HepG2 (cell line): ENCODE measurements around the gene ANKZF1. TPM values are rescaled to one million over a fixed set of nuclear protein-coding genes. Genes with fewer than 3 reads are reported as not detected.
A peak's percentile ranks its signal among the peaks of the same experiment; 100 is the strongest.

ENCODE experiments used
- ATAC-seq: fragments of 200-7000 bp; cut with Tn5 transposase; 3 replicates; pipeline ENCODE4 v1.9.1; 2020; ENCODE audit warnings: mild to moderate bottlenecking, moderate library complexity
- BruUV-seq: library from RNA; stranded (reverse); fragments of 400-500 nt; replicated peaks from 2 replicates; lab custom pipeline; 2021; lab: Mats Ljungman, UMichigan
- CTCF ChIA-PET: fragments of 300-600 bp; formaldehyde crosslinking; extraction: SDS; loops from one replicate; lab custom pipeline; 2021; ENCODE audit warnings: low total read pairs, inconsistent platforms, low intra/inter-chr PET ratio; lab: Yijun Ruan, JAX
- POLR2A ChIA-PET: fragments of 350-600 bp; sonication (Branson Sonifier 250); formaldehyde crosslinking; loops from one replicate; lab custom pipeline; 2020; ENCODE audit warnings: antibody characterized with exemption, inconsistent platforms; lab: Yijun Ruan, JAX
- DNase-seq: peaks from one replicate; pipeline ENCODE4 v3.0.0-alpha.2; 2015; ENCODE audit warnings: low spot score
- FAIRE-seq: peaks from 3 replicates; lab custom pipeline; 2011; peaks lifted over from hg19 to GRCh38; lab: Jason Lieb, UNC
- H2AFZ ChIP-seq: one replicate; pipeline ENCODE4 v1.6.1; 2011; ENCODE audit warnings: low read length, inconsistent platforms
- H3K27ac ChIP-seq: fragments of 300-600 bp; 3 replicates; pipeline ENCODE4 v1.8.0; 2011; ENCODE audit warnings: mixed run types, mild to moderate bottlenecking, mixed read lengths, low read length, inconsistent platforms; ENCODE audit not compliant: insufficient read depth; ENCODE audit errors: extremely low read length
- H3K27me3 ChIP-seq, 2 experiments: fragments of 200-600 bp in 1 of 2; 2 replicates in 1 of 2; 3 replicates in 1 of 2; pipeline versions ENCODE4 v1.6.0 to v1.8.0; 2011; ENCODE audit warnings: low read length in 2 of 2, mild to moderate bottlenecking in 2 of 2, moderate library complexity in 2 of 2, inconsistent platforms in 1 of 2; ENCODE audit not compliant: insufficient read depth in 2 of 2, control insufficient read depth in 1 of 2
- H3K36me3 ChIP-seq, 2 experiments: fragments of 200-600 bp in 1 of 2; replicated peaks in 1 of 2; 2 replicates in 1 of 2; 3 replicates in 1 of 2; pipeline versions ENCODE4 v1.5.1 to v1.8.0; 2011; ENCODE audit warnings: low read length in 2 of 2, inconsistent platforms in 1 of 2; ENCODE audit not compliant: insufficient read depth in 2 of 2, control insufficient read depth in 1 of 2
- H3K4me1 ChIP-seq: 2 replicates; pipeline ENCODE4 v1.5.1; 2012; ENCODE audit warnings: low read length, inconsistent platforms; ENCODE audit not compliant: insufficient read depth
- H3K4me2 ChIP-seq: 2 replicates; pipeline ENCODE4 v1.6.0; 2011; ENCODE audit warnings: low read depth, low read length, inconsistent platforms
- H3K4me3 ChIP-seq, 3 experiments: fragments of 200-600 bp in 1 of 3; sonication (generic), shearing (Covaris generic) in 1 of 3; replicated peaks in 1 of 3; 2 replicates each; pipeline ENCODE4 v1.5.1; 2011 to 2016; ENCODE audit warnings: low read length in 3 of 3, inconsistent platforms in 2 of 3, low read depth in 2 of 3, mild to moderate bottlenecking in 2 of 3, control low read depth in 1 of 3, mixed read lengths in 1 of 3; ENCODE audit not compliant: insufficient read depth in 1 of 3
- H3K79me2 ChIP-seq: one replicate; pipeline ENCODE4 v1.6.1; 2011; ENCODE audit warnings: low read length, inconsistent platforms; ENCODE audit not compliant: insufficient read depth
- H3K9ac ChIP-seq: 2 replicates; pipeline ENCODE4 v1.6.0; 2011; ENCODE audit warnings: mild to moderate bottlenecking, low read depth, low read length, inconsistent platforms; ENCODE audit not compliant: insufficient read depth
- H3K9me3 ChIP-seq: 2 replicates; pipeline ENCODE4 v1.5.1; 2012; ENCODE audit warnings: mild to moderate bottlenecking, low read length
- H4K20me1 ChIP-seq: 2 replicates; pipeline ENCODE4 v1.6.0; 2011; ENCODE audit warnings: inconsistent platforms, mild to moderate bottlenecking, low read length, moderate library complexity; ENCODE audit not compliant: insufficient read depth
- AGO2 ChIP-seq: fragments of 200-400 bp; formaldehyde crosslinking; optimal IDR thresholded peaks from 2 replicates; pipeline ENCODE3; 2017; ENCODE audit warnings: mild to moderate bottlenecking, low read depth, low read length, moderate library complexity
- GFI1 ChIP-seq: sonication (generic); formaldehyde crosslinking; IDR thresholded peaks from 2 replicates; pipeline ENCODE4 v1.5.0; 2020; ENCODE audit warnings: missing genetic modification reagents, mild to moderate bottlenecking, borderline replicate concordance
- HMGXB3 ChIP-seq: sonication (generic); formaldehyde crosslinking; IDR thresholded peaks from 2 replicates; pipeline ENCODE4 v1.4.0; 2020; ENCODE audit warnings: missing genetic modification reagents, borderline replicate concordance
- RBM22 ChIP-seq: fragments of 200-400 bp; formaldehyde crosslinking; optimal IDR thresholded peaks from 2 replicates; pipeline ENCODE3; 2017; ENCODE audit warnings: mild to moderate bottlenecking, low read length, moderate library complexity
- SETDB1 ChIP-seq: sonication (generic); formaldehyde crosslinking; IDR thresholded peaks from 2 replicates; pipeline ENCODE4 v1.5.1; 2020; ENCODE audit warnings: missing genetic modification reagents, mild to moderate bottlenecking, borderline replicate concordance
- TOPORS ChIP-seq: sonication (generic); formaldehyde crosslinking; IDR thresholded peaks from 2 replicates; pipeline ENCODE4 v1.8.0; 2023; ENCODE audit warnings: mild to moderate bottlenecking, missing genetic modification reagents
- ZBTB38 ChIP-seq: sonication (generic); formaldehyde crosslinking; IDR thresholded peaks from 2 replicates; pipeline ENCODE4 v1.5.1; 2020; ENCODE audit warnings: mild to moderate bottlenecking, missing genetic modification reagents
- ZBTB4 ChIP-seq: sonication (generic); formaldehyde crosslinking; IDR thresholded peaks from 2 replicates; pipeline ENCODE4 v1.4.0; 2020; ENCODE audit warnings: missing genetic modification reagents, mild to moderate bottlenecking, borderline replicate concordance
- ZFP91 ChIP-seq: sonication (generic); formaldehyde crosslinking; IDR thresholded peaks from 2 replicates; pipeline ENCODE4 v1.9.0; 2022; ENCODE audit warnings: missing genetic modification reagents, mild to moderate bottlenecking, borderline replicate concordance
- ZNF329 ChIP-seq: sonication (generic); formaldehyde crosslinking; IDR thresholded peaks from 2 replicates; pipeline ENCODE4 v1.9.0; 2021; ENCODE audit warnings: low read depth, mild to moderate bottlenecking, missing genetic modification reagents
- ZNF549 ChIP-seq: sonication (generic); formaldehyde crosslinking; IDR thresholded peaks from 2 replicates; pipeline ENCODE4 v1.5.0; 2020; ENCODE audit warnings: missing genetic modification reagents
- WGBS: methylation state at CpG from one replicate; pipeline ENCODE4 v1.1.6; 2017; ENCODE audit warnings: low lambda C conversion rate; 5-methylcytosine and 5-hydroxymethylcytosine counted together
- in situ Hi-C: cut with HindIII; loops from 2 replicates; pipeline ENCODE4 v1.10.0; 2017; ENCODE audit warnings: low pct_unique_long_range_greater_than_20kb; ENCODE audit not compliant: extremely low pct_ligation_motif_present
- intact Hi-C: fragments of 100-400 bp; cut with micrococcal nuclease; formaldehyde crosslinking; loops from one replicate; pipeline ENCODE4 v1.10.0; 2022; ENCODE audit not compliant: unreplicated experiment
- polyA plus RNA-seq, 8 experiments: library from polyadenylated mRNA; depleted of rRNA in 3 of 8; stranded (reverse) in 7 of 8; unstranded in 1 of 8; fragments of >200 nt; fragmentation: Illumina TruSeq in 4 of 8; extraction: Trizol in 4 of 8; gene quantifications; 2 replicates each; pipeline versions ENCODE4 v1.2.1 to v1.2.3, GENCODE V29; 2011 to 2016; ENCODE audit warnings: low read depth in 4 of 8, missing spikeins in 1 of 8, mixed read lengths in 1 of 8; ENCODE audit not compliant: insufficient read depth in 1 of 8
- total RNA-seq, 5 experiments: library from RNA; depleted of rRNA; stranded (reverse); fragments of >200 nt; fragmentation: Illumina TruSeq; extraction: Trizol; gene quantifications; 2 replicates each; pipeline ENCODE4 v1.2.3, GENCODE V29; 2016; ENCODE audit warnings: low read depth in 1 of 5

Gene ANKZF1
- total and polyA plus RNA-seq, 2 of the 13 experiments (the other 11 are each of a cell fraction or from before 2014, with no cell fraction given), result 25.3 to 128 TPM

- in situ Hi-C loops (no loop called here), intact Hi-C loops (loop anchor here (1.0 kb wide), 1 partner anchor 40 kb away; no protein-coding TSS in a partner anchor)
- Histone ChIP-seq H3K36me3 (peaks cover 34 to 58% of the 10 kb centered on the region in 2 experiments), H4K20me1 (no peaks in the 10 kb centered on the region), H3K4me3 (no peak overlapping the region), H3K27me3 (no peaks in the 10 kb centered on the region; a peak in 1 of 5 replicates), H3K4me2 (no peak overlapping the region), H3K4me1 (peaks cover 69% of the 10 kb centered on the region), H3K79me2 (peaks cover 6% of the 10 kb centered on the region), H3K9me3 (no peaks in the 10 kb centered on the region), H3K27ac (peak overlapping the region; percentile 38), H2AFZ (no peak overlapping the region), H3K9ac (no peak overlapping the region)
- ATAC-seq (no peak), FAIRE-seq (no peak), DNase-seq (no peak)
- ChIA-PET POLR2A (interaction anchor here (1.0 to 3.4 kb wide), 7 partner anchors 10 to 51 kb away, joined by 4 to 20 read pairs (median 7); partner anchors contain the start of genes ANKZF1, ATG9A, CNPPD1 and NHEJ1), CTCF (interaction anchor here (1.3 to 2.5 kb wide), 3 partner anchors 39 to 51 kb away, joined by 3 to 28 read pairs (median 17); partner anchors contain the start of gene NHEJ1)
- TF ChIP-seq ZNF329 (CRISPR knock-in tag), result 0 out of 2 replicates have a peak, but pooled peaks have one; percentile 14
- TF ChIP-seq ZBTB38 (CRISPR knock-in tag), result peak; percentile 33; the same call in 1 of the 2 replicates
- 0 out of 2 replicates have a peak, but pooled peaks have one; percentile 21 for TF ChIP-seq GFI1 (CRISPR knock-in tag)
- no peak for TF ChIP-seq SETDB1 (CRISPR knock-in tag)
- TF ChIP-seq ZFP91 (CRISPR knock-in tag), result peak; percentile 29; the same call in 1 of the 2 replicates
- TF ChIP-seq ZNF549, result no peak
- TF ChIP-seq HMGXB3 (CRISPR knock-in tag), result no peak
- peak; percentile 75 for TF ChIP-seq RBM22
- 0 out of 2 replicates have a peak, but pooled peaks have one; percentile 50 for TF ChIP-seq TOPORS (CRISPR knock-in tag)
- peak; percentile 19 for TF ChIP-seq AGO2
- peak; percentile 31; the same call in 1 of the 2 replicates for TF ChIP-seq ZBTB4 (CRISPR knock-in tag)
- BruUV-seq, result no TSS peak
- WGBS, result 95% methylated on average over 9 of the region's 9 CpGs
Observed at GRCh38 chr2:219210886-219211362, 18.7 kb upstream of the ANKZF1 start.
